Ascending aorta (tissue), 2 donors: ENCODE results near the gene MOB3B. TPM values are rescaled to one million over a fixed set of nuclear protein-coding genes. Genes with fewer than 3 reads are reported as not detected.

Experiments
- DNase-seq, 2 donors: peaks; one replicate each; pipeline ENCODE4 v3.0.0-alpha.2; 2019; ENCODE audit warnings: low spot score in 2 of 2
- H3K27ac ChIP-seq, 2 donors: fragments of 200-600 bp; sonication (generic); one replicate each; pipeline ENCODE4 v1.5.1; 2016 to 2017; ENCODE audit warnings: mild to moderate bottlenecking in 1 of 2
- H3K27me3 ChIP-seq: fragments of 200-600 bp; sonication (generic); one replicate; pipeline ENCODE4 v1.5.1; 2017
- H3K36me3 ChIP-seq, 2 donors: fragments of 200-600 bp; sonication (generic); one replicate each; pipeline ENCODE4 v1.5.1; 2016
- H3K4me1 ChIP-seq, 2 donors: fragments of 200-600 bp; sonication (generic); one replicate each; pipeline ENCODE4 v1.5.1; 2016 to 2017; ENCODE audit warnings: mild to moderate bottlenecking in 1 of 2
- H3K4me3 ChIP-seq, 2 donors: fragments of 200-600 bp; sonication (generic); one replicate each; pipeline ENCODE4 v1.5.1; 2016 to 2017; ENCODE audit warnings: mild to moderate bottlenecking in 1 of 2
- H3K9me3 ChIP-seq, 2 donors: fragments of 200-600 bp; sonication (generic); one replicate each; pipeline ENCODE4 v1.5.1; 2016
- CTCF ChIP-seq, 3 experiments: fragments of 200-600 bp in 2 of 3; fragments of 450-650 bp in 1 of 3; sonication (generic) in 2 of 3; IDR thresholded peaks; one replicate each; pipeline ENCODE4 v1.5.1; 2016 to 2019; ENCODE audit warnings: antibody characterized with exemption in 3 of 3, mild to moderate bottlenecking in 1 of 3, moderate library complexity in 1 of 3
- intact Hi-C: fragments of 100-400 bp; cut with DNase I; formaldehyde crosslinking; loops from one replicate; pipeline ENCODE4 v1.15.1; 2023
- total RNA-seq: library from RNA; depleted of rRNA; stranded (reverse); fragments of >200 nt; gene quantifications from one replicate; pipeline ENCODE4 v1.1.0, GENCODE V29; 2016

Gene MOB3B
- total RNA-seq, 1 donor from 2014 or later, result 2.4 TPM

- no peak for DNase-seq
- Histone ChIP-seq H3K36me3 (no peaks in the 10 kb centered on the region), H3K9me3 (no peaks in the 10 kb centered on the region), H3K27ac (no peak overlapping the region), H3K4me1 (peaks cover 0 to 6% of the 10 kb centered on the region in 2 donors), H3K27me3 (no peaks in the 10 kb centered on the region), H3K4me3 (no peak overlapping the region)
- intact Hi-C loops, result loop anchor here (5.0 kb wide), 1 partner anchor 57 kb away; no protein-coding TSS in a partner anchor
- no peak for TF ChIP-seq CTCF (IDR thresholded peaks at IDR 0.05)
Observed at GRCh38 chr9:27400334-27400880, 129.2 kb downstream of the MOB3B start.

GRCh38 chr9:27398982-27399653 lies 130.5 kb downstream of the MOB3B start:
- Histone ChIP-seq H3K4me1 (peaks cover 0 to 10% of the 10 kb centered on the region in 2 donors), H3K27me3 (no peaks in the 10 kb centered on the region), H3K9me3 (no peaks in the 10 kb centered on the region), H3K36me3 (no peaks in the 10 kb centered on the region), H3K27ac (no peak overlapping the region), H3K4me3 (no peak overlapping the region)
- intact Hi-C loops, result no loop called here
- DNase-seq, result no peak
- no peak for TF ChIP-seq CTCF (IDR thresholded peaks at IDR 0.05)

GRCh38 chr9:27396495-27396894 lies 133.1 kb downstream of the MOB3B start:
- Histone ChIP-seq H3K36me3 (no peaks in the 10 kb centered on the region), H3K4me3 (no peak overlapping the region), H3K27ac (no peak overlapping the region), H3K4me1 (peaks cover 0 to 15% of the 10 kb centered on the region in 2 donors), H3K27me3 (no peaks in the 10 kb centered on the region), H3K9me3 (no peaks in the 10 kb centered on the region)
- intact Hi-C loops, result no loop called here
- TF ChIP-seq CTCF (IDR thresholded peaks at IDR 0.05), result no peak
- no peak for DNase-seq

GRCh38 chr9:27395484-27395921 lies 134.1 kb downstream of the MOB3B start:
- no peaks in the 10 kb centered on the region for H3K27me3 ChIP-seq
- no peaks in the 10 kb centered on the region for H3K36me3 ChIP-seq
- peaks cover 0 to 18% of the 10 kb centered on the region in 2 donors for H3K4me1 ChIP-seq
- TF ChIP-seq CTCF (IDR thresholded peaks at IDR 0.05), result no peak
- DNase-seq, result no peak
- intact Hi-C loops, result loop anchor here (2.0 kb wide), 1 partner anchor 133 kb away; the partner anchor contains the start of gene MOB3B
- H3K9me3 ChIP-seq, result no peaks in the 10 kb centered on the region
- H3K4me3 ChIP-seq, result no peak overlapping the region
- no peak overlapping the region for H3K27ac ChIP-seq

- intact Hi-C loops, result loop anchor here (2.0 to 5.0 kb wide), 2 partner anchors 53 to 134 kb away; partner anchors contain the start of gene MOB3B
- no peaks in the 10 kb centered on the region for H3K27me3 ChIP-seq
- no peak overlapping the region for H3K4me3 ChIP-seq
- H3K4me1 ChIP-seq, result peaks cover 0 to 18% of the 10 kb centered on the region in 2 donors
- TF ChIP-seq CTCF (IDR thresholded peaks at IDR 0.05), result no peak
- DNase-seq, result no peak
- no peaks in the 10 kb centered on the region for H3K9me3 ChIP-seq
- peak overlapping the region in 1 of 2 donors; percentile 52 for H3K27ac ChIP-seq
- no peaks in the 10 kb centered on the region for H3K36me3 ChIP-seq
Observed at GRCh38 chr9:27394826-27395201, 134.8 kb downstream of the MOB3B start.
